Measurements from ENCODE around the gene AASDH.
"Not testable (repeated sequence)": the region's sequence is repeated elsewhere in the genome, so short reads cannot be mapped to it uniquely, and the experiment has no call there.

Gene AASDH

GRCh38 chr4:56388306-56388705, 1.0 kb upstream of the AASDH start:
- FAIRE-seq, result no peak

GRCh38 chr4:56386091-56386490, 1.2 kb downstream of the AASDH start:
- no peak for FAIRE-seq

- FAIRE-seq, result no peak
These were observed 11.8 kb downstream of the AASDH start for GRCh38 chr4:56375458-56375857.

- no peak for FAIRE-seq
These were observed 12.3 kb downstream of the AASDH start for GRCh38 chr4:56374956-56375355.

- FAIRE-seq, result no peak
These were observed 14.5 kb downstream of the AASDH start for GRCh38 chr4:56372774-56373173.

- FAIRE-seq, result no peak
These were observed 15.7 kb downstream of the AASDH start for GRCh38 chr4:56371426-56372220.

- FAIRE-seq, result no peak
These were observed 16.9 kb downstream of the AASDH start for GRCh38 chr4:56370377-56370776.

- not testable (repeated sequence) for FAIRE-seq
These were observed 24.3 kb downstream of the AASDH start for GRCh38 chr4:56362981-56363380.

- FAIRE-seq, result no peak
These were observed 27.2 kb downstream of the AASDH start for GRCh38 chr4:56360071-56360470.

GRCh38 chr4:56356650-56357049, 30.6 kb downstream of the AASDH start:
- no peak for FAIRE-seq

- FAIRE-seq, result no peak
These were observed 38.7 kb downstream of the AASDH start for GRCh38 chr4:56348576-56348975.

GRCh38 chr4:56345458-56345857, 41.8 kb downstream of the AASDH start:
- FAIRE-seq, result no peak

- no peak for FAIRE-seq
These were observed 44.5 kb downstream of the AASDH start for GRCh38 chr4:56342746-56343145.

- FAIRE-seq, result no peak
These were observed 56.6 kb downstream of the AASDH start for GRCh38 chr4:56330691-56331090.

GRCh38 chr4:56326363-56326762, 60.9 kb downstream of the AASDH start:
- no peak for FAIRE-seq

- no peak for FAIRE-seq
These were observed 63.2 kb downstream of the AASDH start for GRCh38 chr4:56324011-56324610.

GRCh38 chr4:56323327-56323726, 64.0 kb downstream of the AASDH start:
- FAIRE-seq, result no peak

- FAIRE-seq, result no peak
These were observed 66.0 kb downstream of the AASDH start for GRCh38 chr4:56321251-56321650.

- FAIRE-seq, result no peak
These were observed 67.0 kb downstream of the AASDH start for GRCh38 chr4:56320293-56320692.

GRCh38 chr4:56318555-56318954, 68.7 kb downstream of the AASDH start:
- no peak for FAIRE-seq

GRCh38 chr4:56317749-56318148, 69.5 kb downstream of the AASDH start:
- FAIRE-seq, result no peak

GRCh38 chr4:56316011-56316650, 71.2 kb downstream of the AASDH start:
- FAIRE-seq, result no peak

- no peak for FAIRE-seq
These were observed 71.7 kb downstream of the AASDH start for GRCh38 chr4:56315543-56315942.

- no peak for FAIRE-seq
These were observed 72.2 kb downstream of the AASDH start for GRCh38 chr4:56315041-56315440.

All from endometrium (tissue), 2 donors.